Skin of body (tissue), 2 donors: ENCODE data around the gene CRY2. TPM values are rescaled to one million over a fixed set of nuclear protein-coding genes. Genes with fewer than 3 reads are reported as not detected.
A peak's percentile ranks its signal among the peaks of the same experiment; 100 is the strongest.

Experiments used
- DNase-seq: peaks from one replicate; lab custom pipeline; 2025; lab: John Stamatoyannopoulos, UW
- total RNA-seq: library from RNA; depleted of rRNA; stranded (reverse); fragments of >200 nt; gene quantifications from one replicate; pipeline ENCODE4 v1.2.3, GENCODE V29; 2014

The CRY2 gene
- total RNA-seq, 1 donor from 2014 or later: 50.6 TPM

GRCh38 chr11:45930951-45931570 lies 83.8 kb downstream of the CRY2 start:
- DNase-seq: peak; percentile 25

GRCh38 chr11:45931739-45932138 lies 84.5 kb downstream of the CRY2 start:
- DNase-seq: no peak

GRCh38 chr11:45932217-45932616 lies 84.9 kb downstream of the CRY2 start:
- no peak for DNase-seq

Other genes with a start within 250 kb of the CRY2 start
- gene CHST1, start 181.9 kb upstream of the CRY2 start, total RNA-seq: 0.59 TPM
- gene SLC35C1, start 42.3 kb upstream of the CRY2 start, total RNA-seq: 2.7 TPM
- gene MAPK8IP1, start 38.2 kb downstream of the CRY2 start, total RNA-seq: 3.7 TPM
- not detected for gene FREY1, start 59.8 kb downstream of the CRY2 start, total RNA-seq
- gene PEX16, start 70.4 kb downstream of the CRY2 start, total RNA-seq: 9.9 TPM
- 6.8 TPM for gene LARGE2, start 75.2 kb downstream of the CRY2 start, total RNA-seq